Measurements from ENCODE around the gene CLEC2D. TPM values are rescaled to one million over a fixed set of nuclear protein-coding genes. Genes with fewer than 3 reads are reported as not detected.

Gene CLEC2D
- total and polyA plus RNA-seq, 4 donors = 0.16 to 3.7 (median 3.0) TPM

DNA sequence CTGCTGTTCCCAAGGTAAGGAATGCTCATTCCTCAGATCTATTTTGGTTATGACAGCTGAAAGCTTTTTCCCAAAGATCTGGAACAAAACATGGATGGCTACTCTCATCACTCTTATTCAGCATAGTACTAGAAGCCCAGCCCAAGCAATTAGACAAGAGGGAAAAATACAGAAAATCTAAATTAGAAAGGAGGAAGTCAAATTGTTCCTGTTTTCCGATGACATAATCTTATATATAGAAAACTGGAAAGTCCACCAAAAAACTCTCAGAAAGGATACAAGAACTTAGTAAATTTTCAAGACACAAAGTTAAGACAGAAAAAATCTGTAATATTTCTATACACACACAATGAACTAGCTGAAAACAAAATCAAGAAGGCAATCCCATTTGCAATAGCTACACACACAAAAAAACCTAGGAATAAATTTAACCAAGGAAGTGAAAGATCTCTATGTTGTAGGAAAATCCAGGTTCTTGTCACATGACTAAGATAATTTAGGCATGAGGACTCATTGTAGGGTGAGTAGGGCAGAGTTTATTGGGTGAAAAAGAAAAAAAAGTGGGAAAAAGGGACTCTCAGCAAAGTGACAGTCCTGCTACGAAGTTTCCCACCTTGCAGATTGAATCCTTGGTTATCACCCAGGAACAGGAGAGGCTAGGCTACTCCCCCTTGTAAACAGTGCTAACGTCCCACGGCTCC is 33.2 kb upstream of the CLEC2D start:
- no peak for DNase-seq (ENCODE audit: low spot score)
- Histone ChIP-seq H3K4me1 (ENCODE audit: control insufficient read depth in 4 of 4, insufficient read depth in 4 of 4, low read length in 3 of 4) (no peaks in the 10 kb centered on the region), H3K4me3 (ENCODE audit: low read depth in 1 of 3, low read length in 3 of 3) (no peak overlapping the region), H3K9ac (ENCODE audit: low read depth in 1 of 2, low read length in 2 of 2) (no peak overlapping the region), H3K27me3 (ENCODE audit: control insufficient read depth in 4 of 4, insufficient read depth in 4 of 4, low read length in 3 of 4) (no peaks in the 10 kb centered on the region), H3K36me3 (ENCODE audit: control insufficient read depth in 4 of 4, insufficient read depth in 3 of 4, low read depth in 1 of 4, low read length in 3 of 4) (no peaks in the 10 kb centered on the region), H3K9me3 (ENCODE audit: control insufficient read depth in 4 of 4, low read length in 3 of 4) (no peaks in the 10 kb centered on the region), H3K27ac (ENCODE audit: low read depth in 1 of 2, low read length in 2 of 2) (no peak overlapping the region)
- 85% methylated on average over 4 of the region's 4 CpGs for WGBS
- no peak for TF ChIP-seq EGR1 (IDR thresholded peaks at IDR 0.05; ENCODE audit: low read depth in 2 of 2)
- no peak for TF ChIP-seq RAD21 (IDR thresholded peaks at IDR 0.05)
- no peak for TF ChIP-seq JUND (IDR thresholded peaks at IDR 0.05)
- TF ChIP-seq YY1 (IDR thresholded peaks at IDR 0.05) = no peak
- TF ChIP-seq, protein P1, sequence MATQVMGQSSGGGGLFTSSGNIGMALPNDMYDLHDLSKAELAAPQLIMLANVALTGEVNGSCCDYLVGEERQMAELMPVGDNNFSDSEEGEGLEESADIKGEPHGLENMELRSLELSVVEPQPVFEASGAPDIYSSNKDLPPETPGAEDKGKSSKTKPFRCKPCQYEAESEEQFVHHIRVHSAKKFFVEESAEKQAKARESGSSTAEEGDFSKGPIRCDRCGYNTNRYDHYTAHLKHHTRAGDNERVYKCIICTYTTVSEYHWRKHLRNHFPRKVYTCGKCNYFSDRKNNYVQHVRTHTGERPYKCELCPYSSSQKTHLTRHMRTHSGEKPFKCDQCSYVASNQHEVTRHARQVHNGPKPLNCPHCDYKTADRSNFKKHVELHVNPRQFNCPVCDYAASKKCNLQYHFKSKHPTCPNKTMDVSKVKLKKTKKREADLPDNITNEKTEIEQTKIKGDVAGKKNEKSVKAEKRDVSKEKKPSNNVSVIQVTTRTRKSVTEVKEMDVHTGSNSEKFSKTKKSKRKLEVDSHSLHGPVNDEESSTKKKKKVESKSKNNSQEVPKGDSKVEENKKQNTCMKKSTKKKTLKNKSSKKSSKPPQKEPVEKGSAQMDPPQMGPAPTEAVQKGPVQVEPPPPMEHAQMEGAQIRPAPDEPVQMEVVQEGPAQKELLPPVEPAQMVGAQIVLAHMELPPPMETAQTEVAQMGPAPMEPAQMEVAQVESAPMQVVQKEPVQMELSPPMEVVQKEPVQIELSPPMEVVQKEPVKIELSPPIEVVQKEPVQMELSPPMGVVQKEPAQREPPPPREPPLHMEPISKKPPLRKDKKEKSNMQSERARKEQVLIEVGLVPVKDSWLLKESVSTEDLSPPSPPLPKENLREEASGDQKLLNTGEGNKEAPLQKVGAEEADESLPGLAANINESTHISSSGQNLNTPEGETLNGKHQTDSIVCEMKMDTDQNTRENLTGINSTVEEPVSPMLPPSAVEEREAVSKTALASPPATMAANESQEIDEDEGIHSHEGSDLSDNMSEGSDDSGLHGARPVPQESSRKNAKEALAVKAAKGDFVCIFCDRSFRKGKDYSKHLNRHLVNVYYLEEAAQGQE (IDR thresholded peaks at IDR 0.05) = no peak
- TF ChIP-seq RXRA (IDR thresholded peaks at IDR 0.05) = no peak
- TF ChIP-seq, protein P2, sequence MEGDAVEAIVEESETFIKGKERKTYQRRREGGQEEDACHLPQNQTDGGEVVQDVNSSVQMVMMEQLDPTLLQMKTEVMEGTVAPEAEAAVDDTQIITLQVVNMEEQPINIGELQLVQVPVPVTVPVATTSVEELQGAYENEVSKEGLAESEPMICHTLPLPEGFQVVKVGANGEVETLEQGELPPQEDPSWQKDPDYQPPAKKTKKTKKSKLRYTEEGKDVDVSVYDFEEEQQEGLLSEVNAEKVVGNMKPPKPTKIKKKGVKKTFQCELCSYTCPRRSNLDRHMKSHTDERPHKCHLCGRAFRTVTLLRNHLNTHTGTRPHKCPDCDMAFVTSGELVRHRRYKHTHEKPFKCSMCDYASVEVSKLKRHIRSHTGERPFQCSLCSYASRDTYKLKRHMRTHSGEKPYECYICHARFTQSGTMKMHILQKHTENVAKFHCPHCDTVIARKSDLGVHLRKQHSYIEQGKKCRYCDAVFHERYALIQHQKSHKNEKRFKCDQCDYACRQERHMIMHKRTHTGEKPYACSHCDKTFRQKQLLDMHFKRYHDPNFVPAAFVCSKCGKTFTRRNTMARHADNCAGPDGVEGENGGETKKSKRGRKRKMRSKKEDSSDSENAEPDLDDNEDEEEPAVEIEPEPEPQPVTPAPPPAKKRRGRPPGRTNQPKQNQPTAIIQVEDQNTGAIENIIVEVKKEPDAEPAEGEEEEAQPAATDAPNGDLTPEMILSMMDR (IDR thresholded peaks at IDR 0.05; ENCODE audit: low read depth, low read length, missing input control) = no peak
- TF ChIP-seq HNF4G (IDR thresholded peaks at IDR 0.05) = no peak
- TF ChIP-seq NR2F2 (IDR thresholded peaks at IDR 0.05) = no peak

DNA sequence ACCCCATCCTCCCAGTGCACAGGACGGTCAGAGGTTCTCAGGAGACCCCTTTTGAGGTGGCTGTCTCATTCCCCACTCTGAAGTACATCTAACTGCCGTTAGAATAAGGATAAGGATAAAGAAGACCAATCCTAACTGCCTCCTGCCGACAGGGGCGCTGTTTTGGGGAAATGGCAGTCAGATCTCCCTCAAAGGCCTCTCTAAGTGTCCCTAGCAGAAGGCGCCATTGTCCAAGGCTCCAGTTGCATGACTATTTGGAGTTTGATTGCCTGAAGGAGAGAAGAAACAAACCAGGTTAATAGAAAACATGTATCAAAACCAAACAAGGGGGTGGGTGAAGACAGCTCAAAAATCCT is 32.7 kb upstream of the CLEC2D start:
- Histone ChIP-seq H3K4me3 (ENCODE audit: low read depth in 1 of 3, low read length in 3 of 3) (no peak overlapping the region), H3K27me3 (ENCODE audit: control insufficient read depth in 4 of 4, insufficient read depth in 4 of 4, low read length in 3 of 4) (no peaks in the 10 kb centered on the region), H3K27ac (ENCODE audit: low read depth in 1 of 2, low read length in 2 of 2) (no peak overlapping the region), H3K9ac (ENCODE audit: low read depth in 1 of 2, low read length in 2 of 2) (no peak overlapping the region), H3K36me3 (ENCODE audit: control insufficient read depth in 4 of 4, insufficient read depth in 3 of 4, low read depth in 1 of 4, low read length in 3 of 4) (no peaks in the 10 kb centered on the region), H3K4me1 (ENCODE audit: control insufficient read depth in 4 of 4, insufficient read depth in 4 of 4, low read length in 3 of 4) (no peaks in the 10 kb centered on the region), H3K9me3 (ENCODE audit: control insufficient read depth in 4 of 4, low read length in 3 of 4) (no peaks in the 10 kb centered on the region)
- WGBS = 86% methylated on average over 5 of the region's 5 CpGs
- DNase-seq (ENCODE audit: low spot score) = no peak
- no peak for TF ChIP-seq HNF4G (IDR thresholded peaks at IDR 0.05)
- TF ChIP-seq YY1 (IDR thresholded peaks at IDR 0.05) = no peak
- no peak for TF ChIP-seq HNF4A (conservative IDR thresholded peaks at IDR 0.05)
- no peak for TF ChIP-seq GABPA (IDR thresholded peaks at IDR 0.05 in 1 of 2, conservative IDR thresholded peaks at IDR 0.05 in 1 of 2)
- TF ChIP-seq TAF1 (conservative IDR thresholded peaks at IDR 0.05) = no peak
- TF ChIP-seq, protein P3, sequence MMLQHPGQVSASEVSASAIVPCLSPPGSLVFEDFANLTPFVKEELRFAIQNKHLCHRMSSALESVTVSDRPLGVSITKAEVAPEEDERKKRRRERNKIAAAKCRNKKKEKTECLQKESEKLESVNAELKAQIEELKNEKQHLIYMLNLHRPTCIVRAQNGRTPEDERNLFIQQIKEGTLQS (IDR thresholded peaks at IDR 0.05) = no peak
- no peak for TF ChIP-seq FOXA1 (IDR thresholded peaks at IDR 0.05)
- TF ChIP-seq RAD21 (IDR thresholded peaks at IDR 0.05) = no peak
- TF ChIP-seq SP1 (IDR thresholded peaks at IDR 0.05) = no peak
- TF ChIP-seq, protein P1 (IDR thresholded peaks at IDR 0.05) = no peak
- TF ChIP-seq, protein P4, sequence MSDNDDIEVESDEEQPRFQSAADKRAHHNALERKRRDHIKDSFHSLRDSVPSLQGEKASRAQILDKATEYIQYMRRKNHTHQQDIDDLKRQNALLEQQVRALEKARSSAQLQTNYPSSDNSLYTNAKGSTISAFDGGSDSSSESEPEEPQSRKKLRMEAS (IDR thresholded peaks at IDR 0.05) = no peak
- no peak for TF ChIP-seq NR2F2 (IDR thresholded peaks at IDR 0.05)
- TF ChIP-seq JUND (IDR thresholded peaks at IDR 0.05) = no peak
- no peak for TF ChIP-seq EGR1 (IDR thresholded peaks at IDR 0.05; ENCODE audit: low read depth in 2 of 2)
- TF ChIP-seq, protein P5, sequence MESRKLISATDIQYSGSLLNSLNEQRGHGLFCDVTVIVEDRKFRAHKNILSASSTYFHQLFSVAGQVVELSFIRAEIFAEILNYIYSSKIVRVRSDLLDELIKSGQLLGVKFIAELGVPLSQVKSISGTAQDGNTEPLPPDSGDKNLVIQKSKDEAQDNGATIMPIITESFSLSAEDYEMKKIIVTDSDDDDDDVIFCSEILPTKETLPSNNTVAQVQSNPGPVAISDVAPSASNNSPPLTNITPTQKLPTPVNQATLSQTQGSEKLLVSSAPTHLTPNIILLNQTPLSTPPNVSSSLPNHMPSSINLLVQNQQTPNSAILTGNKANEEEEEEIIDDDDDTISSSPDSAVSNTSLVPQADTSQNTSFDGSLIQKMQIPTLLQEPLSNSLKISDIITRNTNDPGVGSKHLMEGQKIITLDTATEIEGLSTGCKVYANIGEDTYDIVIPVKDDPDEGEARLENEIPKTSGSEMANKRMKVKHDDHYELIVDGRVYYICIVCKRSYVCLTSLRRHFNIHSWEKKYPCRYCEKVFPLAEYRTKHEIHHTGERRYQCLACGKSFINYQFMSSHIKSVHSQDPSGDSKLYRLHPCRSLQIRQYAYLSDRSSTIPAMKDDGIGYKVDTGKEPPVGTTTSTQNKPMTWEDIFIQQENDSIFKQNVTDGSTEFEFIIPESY (IDR thresholded peaks at IDR 0.05) = no peak

Data from liver (tissue), 9 donors.